IMR-90 (cell line): Measurements from ENCODE around the gene ADARB2.

ENCODE experiments used
- MAZ ChIP-seq: IDR thresholded peaks from 2 replicates; pipeline ENCODE4 v1.6.1; 2012; ENCODE audit warnings: low read depth, mild to moderate bottlenecking, low read length, improper control_type of control experiment, moderate library complexity, borderline replicate concordance
- TF ChIP-seq, protein P1 (sequence below): conservative IDR thresholded peaks from 2 replicates; pipeline ENCODE4 v1.5.1; 2012; ENCODE audit warnings: mild to moderate bottlenecking, low read depth, low read length, improper control_type of control experiment

DNA sequence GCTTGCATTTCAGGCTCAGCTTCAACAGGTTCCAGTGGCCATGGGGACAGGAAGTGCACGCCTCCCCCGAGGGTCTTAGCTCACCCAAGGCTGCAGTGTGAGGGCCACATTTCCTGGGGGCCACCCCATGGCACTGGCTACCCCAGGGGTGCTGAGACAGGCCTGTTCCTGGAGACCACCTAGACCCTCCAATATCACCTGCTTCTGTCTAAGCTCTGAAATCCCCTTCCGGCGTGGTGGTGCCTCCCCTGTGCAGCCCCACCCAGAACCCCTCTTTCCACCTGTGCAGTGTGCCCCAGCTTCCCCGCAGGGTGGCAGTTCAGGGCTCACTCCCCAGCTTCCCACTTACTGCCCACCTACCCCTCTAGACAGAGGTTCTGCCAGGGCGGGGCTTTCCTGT, 83.1 kb downstream of the ADARB2 start:
- TF ChIP-seq, protein P1, sequence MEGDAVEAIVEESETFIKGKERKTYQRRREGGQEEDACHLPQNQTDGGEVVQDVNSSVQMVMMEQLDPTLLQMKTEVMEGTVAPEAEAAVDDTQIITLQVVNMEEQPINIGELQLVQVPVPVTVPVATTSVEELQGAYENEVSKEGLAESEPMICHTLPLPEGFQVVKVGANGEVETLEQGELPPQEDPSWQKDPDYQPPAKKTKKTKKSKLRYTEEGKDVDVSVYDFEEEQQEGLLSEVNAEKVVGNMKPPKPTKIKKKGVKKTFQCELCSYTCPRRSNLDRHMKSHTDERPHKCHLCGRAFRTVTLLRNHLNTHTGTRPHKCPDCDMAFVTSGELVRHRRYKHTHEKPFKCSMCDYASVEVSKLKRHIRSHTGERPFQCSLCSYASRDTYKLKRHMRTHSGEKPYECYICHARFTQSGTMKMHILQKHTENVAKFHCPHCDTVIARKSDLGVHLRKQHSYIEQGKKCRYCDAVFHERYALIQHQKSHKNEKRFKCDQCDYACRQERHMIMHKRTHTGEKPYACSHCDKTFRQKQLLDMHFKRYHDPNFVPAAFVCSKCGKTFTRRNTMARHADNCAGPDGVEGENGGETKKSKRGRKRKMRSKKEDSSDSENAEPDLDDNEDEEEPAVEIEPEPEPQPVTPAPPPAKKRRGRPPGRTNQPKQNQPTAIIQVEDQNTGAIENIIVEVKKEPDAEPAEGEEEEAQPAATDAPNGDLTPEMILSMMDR, result no peak
- TF ChIP-seq MAZ, result no peak
